Calu3 (cell line): Measurements from ENCODE around the gene SKOR1. TPM values are rescaled to one million over a fixed set of nuclear protein-coding genes. Genes with fewer than 3 reads are reported as not detected.

Source experiments
- BruUV-seq: library from RNA; stranded (reverse); fragments of 400-500 nt; replicated peaks from 2 replicates; lab custom pipeline; 2021; lab: Mats Ljungman, UMichigan
- CTCF ChIA-PET: fragments of 300-600 bp; sonication (Branson Sonifier 250); formaldehyde crosslinking; loops from one replicate; lab custom pipeline; 2022; ENCODE audit warnings: antibody characterized with exemption; lab: Charles Lee
- DNase-seq: peaks from one replicate; pipeline ENCODE4 v3.0.0; 2022
- H3K27ac Mint-ChIP-seq: one replicate; pipeline ENCODE4 v1.8.0; 2022; ENCODE audit warnings: mixed read lengths; ENCODE audit not compliant: unreplicated experiment
- H3K27me3 Mint-ChIP-seq: one replicate; pipeline ENCODE4 v1.8.0; 2022; ENCODE audit warnings: mixed read lengths; ENCODE audit not compliant: unreplicated experiment
- H3K36me3 Mint-ChIP-seq: one replicate; pipeline ENCODE4 v1.8.0; 2022; ENCODE audit warnings: mild to moderate bottlenecking, moderate library complexity, mixed read lengths; ENCODE audit not compliant: insufficient read depth, unreplicated experiment
- H3K4me1 Mint-ChIP-seq: one replicate; pipeline ENCODE4 v1.8.0; 2022; ENCODE audit warnings: mild to moderate bottlenecking, low read depth, mixed read lengths; ENCODE audit not compliant: unreplicated experiment
- H3K4me3 Mint-ChIP-seq: one replicate; pipeline ENCODE4 v1.8.0; 2022; ENCODE audit warnings: mild to moderate bottlenecking, low read depth, moderate library complexity, mixed read lengths; ENCODE audit not compliant: unreplicated experiment
- H3K9me3 Mint-ChIP-seq: one replicate; pipeline ENCODE4 v1.8.0; 2022; ENCODE audit warnings: low read depth, mixed read lengths; ENCODE audit not compliant: unreplicated experiment
- CTCF ChIP-seq: fragments of 200-600 bp; IDR thresholded peaks from one replicate; pipeline ENCODE4 v1.8.0; 2022; ENCODE audit warnings: antibody characterized with exemption; ENCODE audit not compliant: unreplicated experiment
- intact Hi-C: fragments of 100-400 bp; cut with micrococcal nuclease; formaldehyde crosslinking; loops from one replicate; pipeline ENCODE4 v1.10.0; 2022; ENCODE audit not compliant: unreplicated experiment
- total RNA-seq: library from RNA; stranded (reverse); gene quantifications from 2 replicates; pipeline ENCODE4 v1.2.3, GENCODE V29; 2022

The SKOR1 gene
- total RNA-seq, 1 experiment from 2014 or later = 0.17 TPM

- Mint-ChIP-seq H3K27ac (no peak overlapping the region), H3K9me3 (no peaks in the 10 kb centered on the region), H3K4me3 (no peak overlapping the region), H3K4me1 (no peaks in the 10 kb centered on the region), H3K36me3 (no peaks in the 10 kb centered on the region), H3K27me3 (peaks cover 13% of the 10 kb centered on the region)
- no peak for DNase-seq
- TF ChIP-seq CTCF = no peak
- CTCF ChIA-PET = interaction anchor here (0.7 kb wide), 1 partner anchor 45 kb away, joined by 4 read pairs; no protein-coding TSS in a partner anchor
- intact Hi-C loops = no loop called here
- no TSS peak for BruUV-seq
Observed at GRCh38 chr15:67850994-67851571, 25.8 kb downstream of the SKOR1 start.

GRCh38 chr15:67852418-67852817 lies 27.1 kb downstream of the SKOR1 start:
- BruUV-seq = no TSS peak

DNA sequence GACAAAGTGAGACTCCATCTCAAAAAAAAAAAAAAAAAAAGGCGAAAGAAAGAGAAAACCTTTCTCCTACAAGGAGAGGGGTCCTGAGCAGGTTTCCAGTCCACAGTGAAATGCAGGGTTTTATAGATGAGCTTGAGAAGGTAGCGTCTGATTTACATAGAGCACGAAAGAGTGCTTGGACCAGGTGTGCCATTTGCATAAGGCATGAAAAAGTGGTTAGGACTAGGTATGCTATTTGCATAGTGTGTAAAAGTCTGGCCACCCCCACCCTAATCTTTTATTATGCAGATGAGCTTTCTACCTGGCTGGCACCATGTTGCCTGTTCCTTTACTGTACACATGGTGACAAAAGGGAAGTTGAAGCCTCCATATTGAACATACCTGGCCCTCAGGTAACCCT lies 28.1 kb downstream of the SKOR1 start:
- Mint-ChIP-seq H3K27ac (no peak overlapping the region), H3K4me1 (no peaks in the 10 kb centered on the region), H3K4me3 (no peak overlapping the region), H3K9me3 (no peaks in the 10 kb centered on the region), H3K36me3 (no peaks in the 10 kb centered on the region), H3K27me3 (no peaks in the 10 kb centered on the region)
- intact Hi-C loops = no loop called here
- no peak for TF ChIP-seq CTCF
- CTCF ChIA-PET = interaction anchor here (0.6 to 2.2 kb wide), 4 partner anchors 9 to 794 kb away, joined by 3 to 8 read pairs (median 6); no protein-coding TSS in a partner anchor
- no peak for DNase-seq
- no TSS peak for BruUV-seq

More at GRCh38 chr15:67852418-67852817, 27.1 kb downstream of the SKOR1 start:
- CTCF ChIA-PET = no interaction called here
- no peak for DNase-seq
- intact Hi-C loops = no loop called here
- no peaks in the 10 kb centered on the region for H3K9me3 Mint-ChIP-seq
- no peak overlapping the region for H3K4me3 Mint-ChIP-seq
- H3K27ac Mint-ChIP-seq = no peak overlapping the region
- no peaks in the 10 kb centered on the region for H3K36me3 Mint-ChIP-seq
- no peak for TF ChIP-seq CTCF
- H3K4me1 Mint-ChIP-seq = no peaks in the 10 kb centered on the region
- H3K27me3 Mint-ChIP-seq = peaks cover 10% of the 10 kb centered on the region

DNA sequence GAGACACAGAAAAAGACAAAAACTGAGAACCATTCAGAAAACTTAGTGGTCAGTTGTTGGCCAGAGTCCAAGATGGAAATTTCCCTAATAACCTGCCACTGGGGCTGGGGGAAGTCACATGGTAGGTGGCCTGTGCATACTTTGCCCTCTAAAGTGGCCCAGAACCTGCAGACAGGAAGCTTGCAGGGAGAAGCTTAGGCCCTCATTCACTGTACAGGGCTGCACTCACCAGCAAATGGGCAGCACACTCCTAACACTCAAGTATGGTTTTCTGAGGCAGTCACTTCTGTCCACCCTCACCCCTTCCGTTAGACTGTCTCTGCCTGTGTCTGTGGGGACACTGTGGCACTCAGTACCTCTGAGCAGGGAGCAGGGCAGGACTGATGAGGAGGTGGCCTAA lies 29.0 kb downstream of the SKOR1 start:
- DNase-seq = no peak
- no peaks in the 10 kb centered on the region for H3K4me1 Mint-ChIP-seq
- CTCF ChIA-PET = interaction anchor here (2.2 kb wide), 1 partner anchor 8 kb away, joined by 8 read pairs; no protein-coding TSS in a partner anchor
- H3K27me3 Mint-ChIP-seq = no peaks in the 10 kb centered on the region
- no peaks in the 10 kb centered on the region for H3K36me3 Mint-ChIP-seq
- intact Hi-C loops = no loop called here
- no peak overlapping the region for H3K27ac Mint-ChIP-seq
- TF ChIP-seq CTCF = no peak
- H3K9me3 Mint-ChIP-seq = no peaks in the 10 kb centered on the region
- BruUV-seq = no TSS peak
- H3K4me3 Mint-ChIP-seq = no peak overlapping the region
